Astrocyte (in vitro differentiated cells and primary cell): ENCODE measurements around the gene C16orf96. TPM values are rescaled to one million over a fixed set of nuclear protein-coding genes. Genes with fewer than 3 reads are reported as not detected.

Source experiments
- DNase-seq: peaks from one replicate; pipeline ENCODE4 v3.0.0-alpha.2; 2010; ENCODE audit warnings: low read depth
- FAIRE-seq: peaks from 2 replicates; lab custom pipeline; 2011; peaks lifted over from hg19 to GRCh38; lab: Jason Lieb, UNC
- H2AFZ ChIP-seq: 2 replicates; pipeline ENCODE4 v1.6.0; 2012; ENCODE audit warnings: low read depth, low read length, inconsistent platforms
- H3K27ac ChIP-seq: 2 replicates; pipeline ENCODE4 v1.5.1; 2011; ENCODE audit warnings: low read depth, low read length, inconsistent platforms
- H3K27me3 ChIP-seq: 2 replicates; pipeline ENCODE4 v1.6.0; 2011; ENCODE audit warnings: low read length, inconsistent platforms; ENCODE audit not compliant: insufficient read depth
- H3K36me3 ChIP-seq: 2 replicates; pipeline ENCODE4 v1.5.1; 2011; ENCODE audit warnings: low read length, inconsistent platforms; ENCODE audit not compliant: insufficient read depth
- H3K4me1 ChIP-seq: 2 replicates; pipeline ENCODE4 v1.5.1; 2011; ENCODE audit warnings: low read length, inconsistent platforms; ENCODE audit not compliant: insufficient read depth
- H3K4me2 ChIP-seq: 2 replicates; pipeline ENCODE4 v1.6.0; 2012; ENCODE audit warnings: low read length, inconsistent platforms
- H3K4me3 ChIP-seq: 2 replicates; pipeline ENCODE4 v1.5.1; 2011; ENCODE audit warnings: low read depth, mild to moderate bottlenecking, low read length, inconsistent platforms; ENCODE audit not compliant: insufficient read depth
- H3K79me2 ChIP-seq: 2 replicates; pipeline ENCODE4 v1.6.0; 2012; ENCODE audit warnings: mild to moderate bottlenecking, low read length, inconsistent platforms; ENCODE audit not compliant: insufficient read depth
- H3K9ac ChIP-seq: 2 replicates; pipeline ENCODE4 v1.6.0; 2012; ENCODE audit warnings: mild to moderate bottlenecking, low read length, inconsistent platforms
- H3K9me3 ChIP-seq: 2 replicates; pipeline ENCODE4 v1.5.1; 2012; ENCODE audit warnings: low read depth, mild to moderate bottlenecking, low read length, inconsistent platforms; ENCODE audit not compliant: insufficient read depth
- H4K20me1 ChIP-seq: 2 replicates; pipeline ENCODE4 v1.6.0; 2012; ENCODE audit warnings: low read length, inconsistent platforms; ENCODE audit not compliant: insufficient read depth
- H3K27ac Mint-ChIP-seq: one replicate; pipeline ENCODE4 v1.8.0; 2021; ENCODE audit warnings: mild to moderate bottlenecking, mixed read lengths; ENCODE audit not compliant: unreplicated experiment
- H3K27me3 Mint-ChIP-seq: one replicate; pipeline ENCODE4 v1.8.0; 2021; ENCODE audit warnings: low read depth, mixed read lengths; ENCODE audit not compliant: unreplicated experiment
- H3K36me3 Mint-ChIP-seq: one replicate; pipeline ENCODE4 v1.8.0; 2021; ENCODE audit warnings: low read depth, mixed read lengths; ENCODE audit not compliant: unreplicated experiment
- H3K4me1 Mint-ChIP-seq: one replicate; pipeline ENCODE4 v1.8.0; 2021; ENCODE audit warnings: low read depth, mixed read lengths; ENCODE audit not compliant: unreplicated experiment
- H3K4me3 Mint-ChIP-seq: one replicate; pipeline ENCODE4 v1.8.0; 2021; ENCODE audit warnings: mild to moderate bottlenecking, moderate library complexity, mixed read lengths; ENCODE audit not compliant: unreplicated experiment
- H3K9me3 Mint-ChIP-seq: one replicate; pipeline ENCODE4 v1.8.0; 2021; ENCODE audit warnings: mild to moderate bottlenecking, mixed read lengths; ENCODE audit not compliant: unreplicated experiment
- EZH2 ChIP-seq: IDR thresholded peaks from 2 replicates; pipeline ENCODE4 v1.6.1; 2012; ENCODE audit warnings: mild to moderate bottlenecking, low read length, inconsistent platforms; ENCODE audit not compliant: insufficient read depth
- total RNA-seq: library from RNA; stranded (reverse); gene quantifications from 2 replicates; pipeline ENCODE4 v1.2.1, GENCODE V29; 2021
- TF ChIP-seq, protein P1 (sequence below): IDR thresholded peaks from 2 replicates; pipeline ENCODE4 v1.5.1; 2011; ENCODE audit warnings: low read depth, mild to moderate bottlenecking, inconsistent platforms, low read length, moderate library complexity; ENCODE audit not compliant: insufficient read depth

The C16orf96 gene
- total RNA-seq, 1 donor from 2014 or later = 0.20 TPM

DNA sequence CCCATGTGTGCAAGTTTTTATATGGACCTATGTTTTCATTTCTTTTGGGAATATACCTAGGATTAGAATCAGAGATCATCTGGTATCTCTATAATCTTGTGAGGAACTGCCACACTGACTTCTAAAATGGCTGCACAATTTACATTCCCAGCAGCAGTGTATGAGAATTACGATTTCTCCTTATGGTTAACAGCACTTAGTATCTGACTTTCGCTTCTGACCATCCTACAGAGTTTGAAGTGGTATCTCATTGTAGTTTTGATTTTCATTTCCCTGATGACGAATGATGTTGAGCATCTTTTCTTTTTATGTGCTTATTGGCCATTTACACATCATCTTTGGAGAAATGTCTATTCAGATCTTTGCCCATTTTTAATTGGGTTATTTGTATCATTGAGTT lies 10.0 kb downstream of the C16orf96 start:
- Histone ChIP-seq H3K9me3 (no peaks in the 10 kb centered on the region), H3K9ac (no peak overlapping the region), H3K4me3 (no peak overlapping the region), H3K27me3 (peaks cover 4% of the 10 kb centered on the region), H2AFZ (no peak overlapping the region), H3K4me1 (no peaks in the 10 kb centered on the region), H3K79me2 (no peaks in the 10 kb centered on the region), H4K20me1 (no peaks in the 10 kb centered on the region), H3K4me2 (no peak overlapping the region), H3K36me3 (no peaks in the 10 kb centered on the region), H3K27ac (no peak overlapping the region)
- Mint-ChIP-seq H3K4me3 (no peak overlapping the region), H3K9me3 (no peaks in the 10 kb centered on the region), H3K27ac (no peak overlapping the region), H3K4me1 (no peaks in the 10 kb centered on the region), H3K36me3 (no peaks in the 10 kb centered on the region), H3K27me3 (peaks cover 6% of the 10 kb centered on the region)
- DNase-seq (no peak), FAIRE-seq (no peak)
- TF ChIP-seq, protein P1, sequence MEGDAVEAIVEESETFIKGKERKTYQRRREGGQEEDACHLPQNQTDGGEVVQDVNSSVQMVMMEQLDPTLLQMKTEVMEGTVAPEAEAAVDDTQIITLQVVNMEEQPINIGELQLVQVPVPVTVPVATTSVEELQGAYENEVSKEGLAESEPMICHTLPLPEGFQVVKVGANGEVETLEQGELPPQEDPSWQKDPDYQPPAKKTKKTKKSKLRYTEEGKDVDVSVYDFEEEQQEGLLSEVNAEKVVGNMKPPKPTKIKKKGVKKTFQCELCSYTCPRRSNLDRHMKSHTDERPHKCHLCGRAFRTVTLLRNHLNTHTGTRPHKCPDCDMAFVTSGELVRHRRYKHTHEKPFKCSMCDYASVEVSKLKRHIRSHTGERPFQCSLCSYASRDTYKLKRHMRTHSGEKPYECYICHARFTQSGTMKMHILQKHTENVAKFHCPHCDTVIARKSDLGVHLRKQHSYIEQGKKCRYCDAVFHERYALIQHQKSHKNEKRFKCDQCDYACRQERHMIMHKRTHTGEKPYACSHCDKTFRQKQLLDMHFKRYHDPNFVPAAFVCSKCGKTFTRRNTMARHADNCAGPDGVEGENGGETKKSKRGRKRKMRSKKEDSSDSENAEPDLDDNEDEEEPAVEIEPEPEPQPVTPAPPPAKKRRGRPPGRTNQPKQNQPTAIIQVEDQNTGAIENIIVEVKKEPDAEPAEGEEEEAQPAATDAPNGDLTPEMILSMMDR = no peak
- no peak for TF ChIP-seq EZH2

DNA sequence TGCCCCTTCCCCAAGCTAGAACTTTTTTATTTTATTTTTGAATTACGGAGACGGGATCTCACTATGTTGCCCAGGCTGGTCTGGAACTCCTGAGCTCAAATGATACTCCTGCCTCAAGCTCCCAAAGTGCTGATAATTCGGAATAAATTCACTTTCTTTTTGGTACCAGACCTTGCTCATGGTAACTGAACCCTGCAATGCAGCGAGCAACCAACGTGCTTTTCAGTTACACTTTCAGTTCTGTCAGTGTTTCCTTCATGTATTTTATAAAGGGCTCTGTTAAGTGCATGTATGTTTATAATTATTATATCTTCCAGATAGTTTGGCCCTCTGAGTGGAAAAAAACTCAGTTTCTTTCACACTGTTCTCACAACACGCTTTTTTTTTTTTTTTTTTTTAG lies 13.9 kb downstream of the C16orf96 start:
- no peak for FAIRE-seq

DNA sequence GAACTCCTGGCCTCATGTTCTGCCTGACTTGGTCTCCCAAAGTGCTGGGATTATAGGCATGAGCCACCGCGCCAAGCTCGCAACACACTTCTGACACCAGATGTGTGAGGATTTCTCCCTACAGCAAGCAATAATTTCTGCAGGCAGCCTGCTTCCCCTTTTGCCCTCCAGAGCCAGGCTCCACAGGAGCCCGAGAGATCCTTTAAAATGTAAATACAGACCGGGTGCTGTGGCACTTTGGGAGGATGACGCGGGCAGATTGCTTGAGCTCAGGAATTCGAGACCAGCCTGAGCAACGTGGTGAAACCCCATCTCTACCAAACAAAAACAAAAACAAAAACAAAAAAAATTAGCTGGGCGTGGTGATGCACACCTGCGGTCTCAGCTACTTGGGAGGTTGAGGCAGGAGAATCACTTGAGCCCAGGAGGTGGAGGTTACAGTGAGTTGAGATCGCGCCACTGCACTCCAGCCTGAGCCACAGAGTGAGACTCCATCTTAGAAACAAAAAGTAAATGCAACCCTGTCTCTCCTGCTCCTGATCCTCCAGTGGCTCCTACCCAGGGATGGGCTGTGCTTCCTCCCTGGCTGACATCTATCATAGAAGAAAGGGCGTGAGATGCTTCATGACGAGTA lies 14.7 kb downstream of the C16orf96 start:
- Histone ChIP-seq H3K4me2 (no peak overlapping the region), H2AFZ (no peak overlapping the region), H3K27ac (no peak overlapping the region), H3K9ac (no peak overlapping the region), H3K4me1 (no peaks in the 10 kb centered on the region), H3K27me3 (no peaks in the 10 kb centered on the region), H4K20me1 (no peaks in the 10 kb centered on the region), H3K9me3 (no peaks in the 10 kb centered on the region), H3K4me3 (no peak overlapping the region), H3K79me2 (no peaks in the 10 kb centered on the region), H3K36me3 (no peaks in the 10 kb centered on the region)
- Mint-ChIP-seq H3K4me3 (no peak overlapping the region), H3K4me1 (no peaks in the 10 kb centered on the region), H3K9me3 (no peaks in the 10 kb centered on the region), H3K27me3 (peaks cover 2% of the 10 kb centered on the region), H3K27ac (no peak overlapping the region), H3K36me3 (no peaks in the 10 kb centered on the region)
- FAIRE-seq (no peak), DNase-seq (no peak)
- no peak for TF ChIP-seq EZH2
- TF ChIP-seq, protein P1 = no peak

More for the DNA sequence above, 13.9 kb downstream of the C16orf96 start:
- H3K9ac ChIP-seq = no peak overlapping the region
- no peaks in the 10 kb centered on the region for H3K36me3 Mint-ChIP-seq
- no peak overlapping the region for H3K4me2 ChIP-seq
- H3K27me3 Mint-ChIP-seq = peaks cover 4% of the 10 kb centered on the region
- H3K27ac Mint-ChIP-seq = no peak overlapping the region
- no peak overlapping the region for H3K4me3 ChIP-seq
- H3K4me1 ChIP-seq = no peaks in the 10 kb centered on the region
- no peak overlapping the region for H3K27ac ChIP-seq
- H3K36me3 ChIP-seq = no peaks in the 10 kb centered on the region
- no peak overlapping the region for H2AFZ ChIP-seq
- no peaks in the 10 kb centered on the region for H3K4me1 Mint-ChIP-seq
- no peaks in the 10 kb centered on the region for H3K79me2 ChIP-seq
- no peak overlapping the region for H3K4me3 Mint-ChIP-seq
- no peak for TF ChIP-seq EZH2
- TF ChIP-seq, protein P1 = no peak
- no peak for DNase-seq
- no peaks in the 10 kb centered on the region for H4K20me1 ChIP-seq
- no peaks in the 10 kb centered on the region for H3K9me3 ChIP-seq
- no peaks in the 10 kb centered on the region for H3K9me3 Mint-ChIP-seq
- H3K27me3 ChIP-seq = no peaks in the 10 kb centered on the region
